ENCODE measurements around the gene SOX18. TPM values are rescaled to one million over a fixed set of nuclear protein-coding genes. Genes with fewer than 3 reads are reported as not detected.

Gene SOX18
- total RNA-seq, 1 experiment from 2014 or later, result not detected

DNA sequence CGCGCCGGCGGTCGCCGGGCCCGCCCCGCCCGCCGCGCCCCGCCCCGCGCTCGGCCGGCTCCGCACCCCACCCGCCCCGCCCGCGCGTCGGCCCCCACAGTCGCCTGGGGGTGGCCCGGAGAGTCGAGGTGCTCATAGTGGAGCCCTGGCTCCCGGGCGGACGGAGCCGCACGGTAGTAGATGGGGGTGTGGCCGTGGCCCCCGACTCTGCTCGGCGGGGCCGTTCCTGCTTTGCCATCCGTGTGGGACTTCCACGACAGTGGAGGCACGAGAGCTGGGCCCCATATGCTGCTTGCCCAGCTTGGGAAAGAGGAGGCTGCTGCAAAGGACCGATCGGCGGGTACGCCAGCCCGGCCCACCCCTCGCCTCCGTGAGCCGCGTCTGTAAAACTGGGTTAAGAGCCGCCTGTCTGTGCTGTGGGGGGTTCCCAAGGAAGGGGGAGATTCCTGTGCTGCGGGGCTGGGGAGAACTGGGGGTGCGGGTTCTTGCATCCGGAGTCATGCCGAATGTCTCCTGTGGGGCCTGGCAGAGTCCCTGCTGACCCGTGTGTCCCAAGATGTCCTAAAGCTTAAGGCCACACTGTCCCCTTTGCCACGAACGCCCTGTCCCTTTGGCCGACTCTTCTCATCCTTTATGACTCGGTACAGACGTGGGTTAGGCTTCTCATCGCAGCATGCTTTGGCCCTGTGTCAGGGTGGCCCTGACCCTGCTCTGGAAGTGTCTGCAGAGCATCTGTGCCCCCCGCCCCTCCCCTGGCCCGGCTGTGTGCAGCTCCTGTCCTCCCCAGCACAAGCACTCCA is 30.8 kb upstream of the SOX18 start, which contains the start of gene OPRL1:
OPRL1 (plus strand) TSS at position 70 of the 800 bp plus-strand sequence. CDS start 12,639 bp downstream, outside the sequence.
- H3K9me2 ChIP-seq (replicated peaks; ENCODE audit: insufficient read depth, low read length), result no peaks in the 10 kb centered on the region
- H4K20me1 ChIP-seq (ENCODE audit: insufficient read depth, low read depth, low read length), result no peaks in the 10 kb centered on the region; the same call in 1 of the 2 replicates
- peak within 1 kb of the TSS; percentile 93 for H3K4me2 ChIP-seq (ENCODE audit: low read depth, low read length, poor library complexity, severe bottlenecking)
- H3K27me3 ChIP-seq (ENCODE audit: low read length), result no peaks in the 10 kb centered on the region
- peak within 1 kb of the TSS; percentile 95 for H3K4me3 ChIP-seq (ENCODE audit: low read length)
- peaks cover 7% of the 10 kb centered on the region; the same call in 1 of the 2 replicates for H3K36me3 ChIP-seq (ENCODE audit: insufficient read depth, low read length)
- H3K27ac ChIP-seq (ENCODE audit: low read length), result peak within 1 kb of the TSS; percentile 100
- peak within 1 kb of the TSS; percentile 99 for H3K9ac ChIP-seq (ENCODE audit: low read length)
- peaks cover 22% of the 10 kb centered on the region for H3K79me2 ChIP-seq (ENCODE audit: low read length)
- no peak within 1 kb of the TSS for H2AFZ ChIP-seq (ENCODE audit: low read length)
- no peak for DNase-seq
- no peaks in the 10 kb centered on the region for H3K9me3 ChIP-seq (ENCODE audit: low read length)
- H3K4me1 ChIP-seq (ENCODE audit: low read length), result peaks cover 58% of the 10 kb centered on the region

DNA sequence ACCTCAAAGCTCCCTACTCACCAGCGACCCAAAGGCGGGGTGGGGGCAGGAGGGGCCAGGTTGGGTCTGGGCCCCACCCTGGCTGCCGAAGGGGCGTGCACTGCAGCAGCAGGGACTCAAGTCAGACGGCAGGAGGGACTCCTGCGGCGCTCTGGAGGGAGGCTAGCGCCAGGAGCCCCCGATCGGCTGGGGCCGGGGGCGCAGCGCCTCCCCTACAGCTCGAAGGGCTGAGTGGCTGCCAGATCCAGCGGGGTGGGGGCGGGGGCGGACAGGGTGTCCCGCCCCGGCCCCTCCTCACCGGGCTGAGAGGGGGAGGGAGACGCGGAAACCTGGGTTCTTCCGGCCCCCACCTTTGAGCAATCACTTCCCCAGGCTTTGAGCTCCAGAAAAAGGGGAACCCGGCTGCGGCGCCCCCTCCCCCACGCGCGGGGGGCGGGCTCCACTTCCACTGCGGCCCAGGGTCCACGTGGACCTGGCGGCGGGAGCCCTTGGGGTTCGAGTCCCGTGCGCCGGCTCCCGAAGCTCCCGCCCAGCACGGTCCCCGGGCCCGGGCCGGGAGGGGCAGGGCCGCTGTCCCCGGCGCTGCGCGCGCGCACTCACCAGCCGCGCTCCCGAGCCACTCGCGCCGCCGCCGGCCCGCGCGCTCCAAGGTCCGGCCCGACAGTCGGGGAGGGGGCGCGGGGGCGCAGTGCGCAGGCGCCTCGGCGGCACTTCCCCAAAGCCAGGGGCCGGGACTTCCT is 30.0 kb upstream of the SOX18 start, which contains the start of gene RGS19:
RGS19 (minus strand) TSS at position 246 of the 740 bp plus-strand sequence. CDS start 2,632 bp downstream, outside the sequence.
- no peak within 1 kb of the TSS for H2AFZ ChIP-seq (ENCODE audit: low read length)
- H3K4me3 ChIP-seq (ENCODE audit: low read length), result peak within 1 kb of the TSS; percentile 95
- no peaks in the 10 kb centered on the region for H3K9me2 ChIP-seq (replicated peaks; ENCODE audit: insufficient read depth, low read length)
- no peaks in the 10 kb centered on the region for H3K9me3 ChIP-seq (ENCODE audit: low read length)
- peak within 1 kb of the TSS; percentile 99 for H3K9ac ChIP-seq (ENCODE audit: low read length)
- peak within 1 kb of the TSS; percentile 100 for H3K27ac ChIP-seq (ENCODE audit: low read length)
- H3K4me1 ChIP-seq (ENCODE audit: low read length), result peaks cover 66% of the 10 kb centered on the region
- no peaks in the 10 kb centered on the region for H3K27me3 ChIP-seq (ENCODE audit: low read length)
- H3K4me2 ChIP-seq (ENCODE audit: low read depth, low read length, poor library complexity, severe bottlenecking), result peak within 1 kb of the TSS; percentile 93
- peak; percentile 99 for DNase-seq
- peaks cover 7% of the 10 kb centered on the region; the same call in 1 of the 2 replicates for H3K36me3 ChIP-seq (ENCODE audit: insufficient read depth, low read length)
- H3K79me2 ChIP-seq (ENCODE audit: low read length), result peaks cover 20% of the 10 kb centered on the region
- H4K20me1 ChIP-seq (ENCODE audit: insufficient read depth, low read depth, low read length), result no peaks in the 10 kb centered on the region; the same call in 1 of the 2 replicates

DNA sequence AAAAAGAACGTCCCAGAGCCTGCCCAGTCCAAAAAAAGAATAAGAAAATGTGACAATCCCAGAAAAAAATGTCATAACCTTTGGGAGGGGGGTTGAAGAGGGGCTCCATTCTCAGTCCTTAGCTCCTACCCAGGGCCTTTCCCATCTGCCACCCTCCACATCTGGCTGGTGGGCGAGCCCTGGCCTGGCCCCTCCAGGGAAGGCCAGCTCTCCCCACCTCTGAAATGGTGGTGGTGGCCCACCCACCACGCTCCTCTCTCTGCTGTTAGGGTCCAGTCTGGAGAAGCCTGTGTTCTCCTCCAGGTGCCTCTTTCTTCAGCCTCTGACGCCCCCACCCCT is 29.5 kb upstream of the SOX18 start:
- Histone ChIP-seq H4K20me1 (ENCODE audit: insufficient read depth, low read depth, low read length) (no peaks in the 10 kb centered on the region), H3K79me2 (ENCODE audit: low read length) (peaks cover 19% of the 10 kb centered on the region), H2AFZ (ENCODE audit: low read length) (no peak overlapping the region), H3K4me2 (ENCODE audit: low read depth, low read length, poor library complexity, severe bottlenecking) (peak overlapping the region; percentile 93), H3K9me3 (ENCODE audit: low read length) (no peaks in the 10 kb centered on the region), H3K4me3 (ENCODE audit: low read length) (peak overlapping the region; percentile 95), H3K27me3 (ENCODE audit: low read length) (no peaks in the 10 kb centered on the region), H3K9ac (ENCODE audit: low read length) (peak overlapping the region; percentile 99), H3K9me2 (replicated peaks; ENCODE audit: insufficient read depth, low read length) (no peaks in the 10 kb centered on the region), H3K36me3 (ENCODE audit: insufficient read depth, low read length) (peaks cover 10% of the 10 kb centered on the region), H3K4me1 (ENCODE audit: low read length) (peaks cover 71% of the 10 kb centered on the region), H3K27ac (ENCODE audit: low read length) (peak overlapping the region; percentile 100)
- no peak for DNase-seq

GRCh38 chr20:64077876-64078551 is 28.6 kb upstream of the SOX18 start:
- Histone ChIP-seq H3K4me2 (ENCODE audit: low read depth, low read length, poor library complexity, severe bottlenecking) (peak overlapping the region; percentile 93), H3K4me3 (ENCODE audit: low read length) (peak overlapping the region; percentile 95), H3K27me3 (ENCODE audit: low read length) (no peaks in the 10 kb centered on the region), H2AFZ (ENCODE audit: low read length) (no peak overlapping the region), H3K27ac (ENCODE audit: low read length) (peak overlapping the region; percentile 100), H4K20me1 (ENCODE audit: insufficient read depth, low read depth, low read length) (no peaks in the 10 kb centered on the region), H3K79me2 (ENCODE audit: low read length) (peaks cover 19% of the 10 kb centered on the region), H3K9me3 (ENCODE audit: low read length) (no peaks in the 10 kb centered on the region), H3K9me2 (replicated peaks; ENCODE audit: insufficient read depth, low read length) (no peaks in the 10 kb centered on the region), H3K9ac (ENCODE audit: low read length) (peak overlapping the region; percentile 99), H3K4me1 (ENCODE audit: low read length) (peaks cover 76% of the 10 kb centered on the region), H3K36me3 (ENCODE audit: insufficient read depth, low read length) (peaks cover 14% of the 10 kb centered on the region)
- peak; percentile 100 for DNase-seq

DNA sequence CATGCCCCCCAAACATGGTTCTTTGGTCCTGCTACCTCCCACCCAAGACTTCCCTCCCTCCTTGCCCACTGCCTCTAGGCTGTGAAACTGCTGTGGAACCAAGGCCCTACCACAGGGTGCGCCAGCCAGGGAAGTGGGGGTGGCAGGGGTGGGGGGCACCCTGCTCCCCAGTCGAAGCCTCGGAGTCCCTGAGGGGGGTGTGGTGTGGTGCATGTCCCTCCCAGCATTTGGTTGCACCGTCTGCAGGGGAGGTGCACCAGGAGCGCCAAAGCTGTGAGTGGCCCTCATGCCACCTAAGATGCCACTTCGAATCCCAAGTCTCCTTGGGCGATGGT is 28.1 kb upstream of the SOX18 start:
- no peak for DNase-seq
- H4K20me1 ChIP-seq (ENCODE audit: insufficient read depth, low read depth, low read length), result no peaks in the 10 kb centered on the region
- no peaks in the 10 kb centered on the region for H3K9me2 ChIP-seq (replicated peaks; ENCODE audit: insufficient read depth, low read length)
- peaks cover 19% of the 10 kb centered on the region for H3K79me2 ChIP-seq (ENCODE audit: low read length)
- peak overlapping the region; percentile 73 for H3K4me3 ChIP-seq (ENCODE audit: low read length)
- peaks cover 76% of the 10 kb centered on the region for H3K4me1 ChIP-seq (ENCODE audit: low read length)
- peak overlapping the region; percentile 96 for H3K9ac ChIP-seq (ENCODE audit: low read length)
- peak overlapping the region; percentile 93 for H3K4me2 ChIP-seq (ENCODE audit: low read depth, low read length, poor library complexity, severe bottlenecking)
- H3K9me3 ChIP-seq (ENCODE audit: low read length), result no peaks in the 10 kb centered on the region
- peaks cover 17% of the 10 kb centered on the region for H3K36me3 ChIP-seq (ENCODE audit: insufficient read depth, low read length)
- H3K27me3 ChIP-seq (ENCODE audit: low read length), result no peaks in the 10 kb centered on the region
- peak overlapping the region; percentile 100 for H3K27ac ChIP-seq (ENCODE audit: low read length)
- H2AFZ ChIP-seq (ENCODE audit: low read length), result no peak overlapping the region

GRCh38 chr20:64077094-64077493 is 27.7 kb upstream of the SOX18 start:
- peak overlapping the region; percentile 96 for H3K9ac ChIP-seq (ENCODE audit: low read length)
- peak; percentile 96 for DNase-seq
- H3K9me3 ChIP-seq (ENCODE audit: low read length), result no peaks in the 10 kb centered on the region
- H3K4me2 ChIP-seq (ENCODE audit: low read depth, low read length, poor library complexity, severe bottlenecking), result peak overlapping the region; percentile 93
- peaks cover 20% of the 10 kb centered on the region for H3K36me3 ChIP-seq (ENCODE audit: insufficient read depth, low read length)
- H4K20me1 ChIP-seq (ENCODE audit: insufficient read depth, low read depth, low read length), result no peaks in the 10 kb centered on the region
- H3K9me2 ChIP-seq (replicated peaks; ENCODE audit: insufficient read depth, low read length), result no peaks in the 10 kb centered on the region
- H3K27me3 ChIP-seq (ENCODE audit: low read length), result no peaks in the 10 kb centered on the region
- H3K4me1 ChIP-seq (ENCODE audit: low read length), result peaks cover 76% of the 10 kb centered on the region
- no peak overlapping the region for H2AFZ ChIP-seq (ENCODE audit: low read length)
- H3K27ac ChIP-seq (ENCODE audit: low read length), result peak overlapping the region; percentile 100
- peaks cover 19% of the 10 kb centered on the region for H3K79me2 ChIP-seq (ENCODE audit: low read length)
- H3K4me3 ChIP-seq (ENCODE audit: low read length), result peak overlapping the region; percentile 73

DNA sequence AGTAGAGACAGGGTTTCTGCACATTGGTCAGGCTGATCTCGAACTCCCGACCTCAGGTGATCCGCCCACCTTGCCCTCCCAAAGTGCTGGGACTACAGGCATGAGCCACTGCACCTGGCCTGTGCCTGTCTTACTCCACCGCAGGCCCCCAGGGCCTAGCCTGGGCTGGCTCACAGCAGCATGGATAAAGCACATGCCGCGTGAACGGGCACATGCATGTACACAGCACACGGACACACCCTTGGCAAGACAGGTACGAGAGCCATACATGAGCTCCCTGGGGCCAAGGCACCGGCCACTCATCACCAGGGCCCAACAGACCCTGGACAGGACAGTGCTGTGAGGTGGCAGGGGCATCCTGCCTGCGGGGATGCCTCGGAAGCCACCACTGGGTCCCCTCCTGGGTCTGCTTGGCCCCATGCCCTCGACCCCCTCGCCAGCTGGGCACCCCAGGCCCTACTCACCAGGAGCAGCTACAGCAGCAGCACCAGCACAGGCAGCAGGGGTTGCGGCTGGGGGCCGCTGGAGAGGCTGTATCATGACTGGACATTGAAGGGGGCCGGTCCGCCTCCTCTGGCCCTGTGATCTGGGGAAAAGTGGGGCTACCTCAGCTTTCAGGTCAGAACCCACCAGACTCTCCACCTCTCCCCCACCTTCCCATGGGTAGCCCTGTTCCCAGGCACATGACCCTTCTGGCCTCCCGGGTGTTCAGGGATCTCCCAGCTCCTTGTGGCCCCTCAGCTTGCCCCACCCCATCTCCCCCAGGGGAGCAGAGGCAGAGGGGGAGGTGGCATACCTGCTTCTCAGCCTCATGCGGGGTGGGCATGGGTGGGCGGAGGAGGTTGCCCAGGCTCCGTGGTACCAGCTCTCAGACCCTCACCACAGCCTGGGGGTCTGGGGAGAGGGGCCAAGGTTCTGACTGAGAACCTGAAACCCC is 26.9 kb upstream of the SOX18 start:
- peak overlapping the region; percentile 96 for H3K9ac ChIP-seq (ENCODE audit: low read length)
- peak overlapping the region; percentile 100 for H3K27ac ChIP-seq (ENCODE audit: low read length)
- H3K4me1 ChIP-seq (ENCODE audit: low read length), result peaks cover 76% of the 10 kb centered on the region
- peak overlapping the region; percentile 73 for H3K4me3 ChIP-seq (ENCODE audit: low read length)
- peaks cover 22% of the 10 kb centered on the region for H3K36me3 ChIP-seq (ENCODE audit: insufficient read depth, low read length)
- H3K4me2 ChIP-seq (ENCODE audit: low read depth, low read length, poor library complexity, severe bottlenecking), result peak overlapping the region; percentile 93
- H3K9me3 ChIP-seq (ENCODE audit: low read length), result no peaks in the 10 kb centered on the region
- peak; percentile 65 for DNase-seq
- peaks cover 19% of the 10 kb centered on the region for H3K79me2 ChIP-seq (ENCODE audit: low read length)
- no peaks in the 10 kb centered on the region for H3K9me2 ChIP-seq (replicated peaks; ENCODE audit: insufficient read depth, low read length)
- H2AFZ ChIP-seq (ENCODE audit: low read length), result no peak overlapping the region
- H4K20me1 ChIP-seq (ENCODE audit: insufficient read depth, low read depth, low read length), result no peaks in the 10 kb centered on the region
- H3K27me3 ChIP-seq (ENCODE audit: low read length), result no peaks in the 10 kb centered on the region
